IgD-negative memory B cell (primary cell): ENCODE results near the gene ARID4B. TPM values are rescaled to one million over a fixed set of nuclear protein-coding genes. Genes with fewer than 3 reads are reported as not detected.

ENCODE experiments used
- H3K27ac Mint-ChIP-seq, 3 donors: one replicate each; pipeline ENCODE4 v1.8.0; 2020 to 2022; ENCODE audit warnings: mild to moderate bottlenecking in 3 of 3, mixed read lengths in 3 of 3, moderate library complexity in 1 of 3
- H3K27me3 Mint-ChIP-seq: one replicate; pipeline ENCODE4 v1.8.0; 2021; ENCODE audit warnings: mixed read lengths
- H3K36me3 Mint-ChIP-seq: one replicate; pipeline ENCODE4 v1.8.0; 2020; ENCODE audit warnings: mild to moderate bottlenecking, mixed read lengths
- H3K4me1 Mint-ChIP-seq, 3 donors: one replicate each; pipeline ENCODE4 v1.8.0; 2020 to 2022; ENCODE audit warnings: mixed read lengths in 3 of 3, mild to moderate bottlenecking in 1 of 3
- H3K4me3 Mint-ChIP-seq, 4 donors: one replicate each; pipeline ENCODE4 v1.8.0; 2020 to 2022; ENCODE audit warnings: mild to moderate bottlenecking in 4 of 4, mixed read lengths in 4 of 4, moderate library complexity in 3 of 4
- H3K9me3 Mint-ChIP-seq, 3 donors: one replicate each; pipeline ENCODE4 v1.8.0; 2020 to 2021; ENCODE audit warnings: mixed read lengths in 3 of 3, mild to moderate bottlenecking in 1 of 3
- polyA plus RNA-seq: library from polyadenylated mRNA; unstranded; fragments of 300-500 nt; fragmentation: Illumina TruSeq; gene quantifications from one replicate; pipeline ENCODE4 v1.2.3, GENCODE V29; 2021

The ARID4B gene
- polyA plus RNA-seq, 1 donor from 2014 or later, result 66.2 TPM

GRCh38 chr1:235342039-235342438 is 14.1 kb upstream of the ARID4B start:
- H3K27ac Mint-ChIP-seq, result no peak overlapping the region

DNA sequence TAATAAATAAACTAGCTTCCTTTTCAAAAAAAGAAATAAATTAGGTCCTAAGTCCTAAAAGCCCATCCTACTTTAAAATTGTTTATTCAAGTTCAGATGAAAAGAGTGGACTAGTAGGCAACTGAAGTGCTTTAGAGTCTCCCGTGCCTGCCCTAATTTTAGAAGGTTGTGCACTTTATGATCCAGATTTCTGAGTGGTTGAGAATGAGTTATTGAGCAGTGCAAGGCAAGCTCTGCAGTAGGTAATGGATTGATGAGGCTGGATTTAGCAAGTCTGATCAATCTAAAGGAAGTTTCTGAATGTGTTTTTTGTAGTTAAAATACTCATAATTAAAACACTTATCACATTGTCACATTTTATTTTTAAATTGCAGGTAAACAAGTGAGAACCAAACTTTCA is 13.4 kb upstream of the ARID4B start:
- H3K4me1 Mint-ChIP-seq, result peaks cover 9 to 11% (median 11%) of the 10 kb centered on the region in 3 donors
- no peak overlapping the region for H3K4me3 Mint-ChIP-seq
- no peaks in the 10 kb centered on the region for H3K27me3 Mint-ChIP-seq
- peaks cover 4% of the 10 kb centered on the region for H3K36me3 Mint-ChIP-seq
- H3K27ac Mint-ChIP-seq, result no peak overlapping the region
- no peaks in the 10 kb centered on the region for H3K9me3 Mint-ChIP-seq

More at GRCh38 chr1:235342039-235342438, 14.1 kb upstream of the ARID4B start:
- no peaks in the 10 kb centered on the region for H3K27me3 Mint-ChIP-seq
- no peak overlapping the region for H3K4me3 Mint-ChIP-seq
- H3K9me3 Mint-ChIP-seq, result no peaks in the 10 kb centered on the region
- peaks cover 4% of the 10 kb centered on the region for H3K36me3 Mint-ChIP-seq
- H3K4me1 Mint-ChIP-seq, result peaks cover 4 to 7% (median 6%) of the 10 kb centered on the region in 3 donors

DNA sequence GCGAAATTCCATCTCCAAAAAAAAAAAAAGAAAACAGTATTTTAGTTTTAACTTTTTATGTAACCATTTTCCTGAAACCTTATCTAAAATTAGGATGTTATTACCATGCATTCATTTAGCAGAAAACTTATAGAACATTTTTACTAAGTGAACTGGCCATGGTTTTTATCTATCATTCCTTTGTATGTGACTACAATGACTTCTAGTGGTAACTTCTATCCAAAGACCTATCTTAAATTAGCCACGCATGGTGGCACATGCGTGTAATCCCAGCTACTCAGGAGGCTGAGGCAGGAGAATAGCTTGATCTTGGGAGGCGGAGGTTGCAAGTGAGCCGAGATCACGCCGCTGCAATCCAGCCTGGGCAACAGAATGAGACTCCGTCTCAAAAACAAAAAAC is 11.8 kb upstream of the ARID4B start:
- Mint-ChIP-seq H3K4me1 (peaks cover 7 to 11% (median 9%) of the 10 kb centered on the region in 3 donors), H3K4me3 (no peak overlapping the region), H3K27me3 (no peaks in the 10 kb centered on the region), H3K9me3 (no peaks in the 10 kb centered on the region), H3K27ac (peak overlapping the region in 1 of 3 donors; percentile 31), H3K36me3 (peaks cover 2% of the 10 kb centered on the region)

DNA sequence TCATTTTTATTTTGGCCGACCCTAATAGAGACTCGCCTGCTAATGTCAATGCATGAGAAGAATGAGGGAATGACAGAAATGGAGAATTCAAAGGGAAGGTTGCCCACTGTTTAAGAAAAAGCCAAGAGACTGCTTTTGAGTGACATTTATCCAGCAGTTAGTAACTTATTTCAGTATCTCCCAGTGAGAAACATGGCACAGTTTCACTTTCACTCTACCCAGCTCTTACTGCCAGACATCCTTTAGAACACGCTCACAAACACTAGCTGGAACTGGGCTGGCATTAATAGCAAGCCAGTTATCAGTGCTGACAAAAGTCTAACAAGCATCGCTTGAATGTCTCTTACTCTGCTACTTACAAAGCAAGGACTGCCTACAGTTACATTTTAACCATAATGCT is 8.9 kb upstream of the ARID4B start:
- Mint-ChIP-seq H3K9me3 (no peaks in the 10 kb centered on the region), H3K27me3 (no peaks in the 10 kb centered on the region), H3K4me3 (peak overlapping the region in 1 of 4 donors; percentile 24), H3K27ac (peak overlapping the region in 1 of 3 donors; percentile 78), H3K36me3 (no peaks in the 10 kb centered on the region), H3K4me1 (peaks cover 15 to 26% (median 15%) of the 10 kb centered on the region in 3 donors)

DNA sequence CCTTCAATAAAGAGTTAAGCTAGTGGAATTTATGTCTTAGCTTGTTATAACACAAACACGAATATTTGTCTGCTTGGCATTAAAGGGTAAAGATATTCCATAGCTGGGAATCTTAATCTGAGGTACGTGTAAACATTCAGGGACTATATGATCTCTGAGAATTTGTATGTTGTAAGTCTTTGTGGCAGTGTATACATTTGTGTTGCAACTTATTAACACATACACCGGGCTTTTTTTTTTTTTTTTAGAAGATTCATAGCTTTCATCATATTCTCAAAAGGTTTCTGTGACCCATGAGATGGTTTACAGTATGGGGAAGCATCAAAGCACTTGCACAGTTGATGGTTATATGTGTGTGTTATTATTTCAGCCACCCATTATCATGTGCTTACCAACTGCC is 3.4 kb upstream of the ARID4B start:
- Mint-ChIP-seq H3K27me3 (no peaks in the 10 kb centered on the region), H3K4me1 (peaks cover 19 to 37% (median 29%) of the 10 kb centered on the region in 3 donors), H3K4me3 (no peak overlapping the region), H3K36me3 (peaks cover 2% of the 10 kb centered on the region), H3K9me3 (no peaks in the 10 kb centered on the region), H3K27ac (peak overlapping the region in 1 of 3 donors; percentile 28)

GRCh38 chr1:235330918-235331285 is 2.9 kb upstream of the ARID4B start:
- Mint-ChIP-seq H3K9me3 (no peaks in the 10 kb centered on the region), H3K4me1 (peaks cover 22 to 40% (median 30%) of the 10 kb centered on the region in 3 donors), H3K27ac (no peak overlapping the region), H3K4me3 (no peak overlapping the region), H3K36me3 (peaks cover 2% of the 10 kb centered on the region), H3K27me3 (no peaks in the 10 kb centered on the region)

GRCh38 chr1:235329139-235329902 is 1.3 kb upstream of the ARID4B start:
- no peak overlapping the region for H3K4me3 Mint-ChIP-seq
- H3K27ac Mint-ChIP-seq, result no peak overlapping the region
- no peaks in the 10 kb centered on the region for H3K27me3 Mint-ChIP-seq
- H3K36me3 Mint-ChIP-seq, result peaks cover 2% of the 10 kb centered on the region
- no peaks in the 10 kb centered on the region for H3K9me3 Mint-ChIP-seq
- peaks cover 30 to 43% (median 32%) of the 10 kb centered on the region in 3 donors for H3K4me1 Mint-ChIP-seq

DNA sequence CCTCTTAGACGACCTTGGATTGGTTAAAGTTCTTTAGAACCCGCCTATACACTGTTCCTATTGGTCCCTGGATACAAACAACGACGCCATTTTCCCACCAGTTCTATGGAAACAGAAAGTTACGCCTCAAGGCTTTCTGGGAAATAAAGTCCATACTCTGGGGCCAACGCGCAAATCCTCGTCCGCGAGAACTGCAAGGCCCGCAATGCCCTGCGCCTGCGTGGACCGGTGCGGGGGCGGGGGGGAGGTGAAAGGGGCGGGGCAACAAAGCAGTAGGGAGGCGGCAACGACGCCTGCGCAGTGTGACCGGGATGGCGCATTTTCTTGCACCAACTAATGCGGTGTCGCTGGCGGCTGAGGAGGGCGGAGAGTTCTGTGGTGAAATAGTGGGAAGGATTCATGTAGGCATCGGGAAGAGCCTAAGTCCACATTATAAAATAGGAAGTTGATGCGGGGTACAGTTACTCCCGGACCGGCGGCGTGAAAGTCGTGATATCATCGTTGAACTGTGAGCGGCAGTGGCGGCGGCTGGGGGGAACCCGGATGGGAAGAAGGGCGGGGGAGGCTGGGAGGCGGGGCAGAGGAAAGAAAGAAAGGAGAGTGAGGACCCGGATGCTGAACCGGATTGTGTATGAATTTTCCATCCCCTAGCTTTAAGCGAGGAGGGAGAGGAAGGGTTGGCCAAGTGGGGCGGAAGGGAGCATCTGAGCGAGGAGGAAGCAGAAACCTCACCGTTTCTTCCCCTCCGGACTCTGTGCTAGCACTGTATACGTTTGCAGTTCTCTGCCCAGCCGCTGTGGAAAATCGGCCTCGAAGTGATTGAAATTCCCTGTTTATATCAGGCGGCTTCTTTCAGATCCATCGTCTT is 526 bp upstream of the ARID4B start, which contains the start of gene GGPS1:
TSS of gene GGPS1 (plus strand) at position 300 of the 868 bp plus-strand sequence. CDS start 6,695 bp downstream, outside the sequence.
- Mint-ChIP-seq H3K36me3 (peaks cover 2% of the 10 kb centered on the region), H3K4me1 (peaks cover 26 to 39% (median 30%) of the 10 kb centered on the region in 3 donors), H3K27me3 (no peaks in the 10 kb centered on the region), H3K9me3 (no peaks in the 10 kb centered on the region), H3K4me3 (peak within 1 kb of the TSS in 1 of 4 donors; percentile 84), H3K27ac (no peak within 1 kb of the TSS)

DNA sequence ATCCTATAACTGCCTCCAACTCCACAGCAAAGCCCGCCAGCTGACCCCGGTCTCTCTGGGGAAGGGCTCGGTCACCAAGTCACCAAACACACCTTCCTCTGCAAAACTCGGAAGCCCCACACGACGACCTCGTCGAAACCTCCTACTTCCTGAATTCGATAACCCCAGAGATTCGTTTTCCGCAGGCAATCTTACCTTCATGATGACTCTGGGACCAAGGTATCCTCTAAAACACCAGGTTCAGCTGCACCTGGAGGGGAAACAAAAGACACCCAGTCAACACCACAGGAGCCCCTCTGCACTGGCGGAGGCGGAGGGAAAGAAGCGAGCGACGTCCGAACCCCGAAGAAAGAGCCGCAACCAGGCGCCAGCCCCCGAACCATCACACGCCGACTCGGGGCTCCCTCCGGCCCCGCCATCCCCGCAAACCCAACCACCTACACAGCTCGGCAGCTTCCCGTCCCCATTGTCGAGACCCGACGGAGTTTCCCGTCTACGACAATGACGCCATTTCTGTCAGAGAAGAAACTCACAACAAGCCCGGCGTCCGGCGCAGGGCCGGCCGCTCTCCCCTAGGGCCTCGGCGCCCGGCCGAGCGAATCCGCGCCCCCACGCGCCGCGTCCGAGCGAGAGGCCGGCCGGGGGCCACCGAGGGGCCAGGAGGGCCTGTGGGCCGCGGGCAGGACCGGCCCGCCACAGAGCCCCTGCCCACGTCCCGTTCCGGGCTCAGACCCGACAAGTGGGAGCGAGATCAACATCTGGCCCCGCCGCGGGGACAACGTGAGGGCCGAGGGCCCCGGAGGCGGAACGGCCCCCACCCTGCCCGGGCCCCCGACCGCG is 1.0 kb downstream of the ARID4B start:
- Mint-ChIP-seq H3K4me3 (peak overlapping the region; percentile 98 to 100 (median 99)), H3K36me3 (peaks cover 2% of the 10 kb centered on the region), H3K27ac (peak overlapping the region in 2 of 3 donors; percentile 98 to 99)

GRCh38 chr1:235325854-235326253 is 2.1 kb downstream of the ARID4B start:
- peaks cover 24 to 39% (median 34%) of the 10 kb centered on the region in 3 donors for H3K4me1 Mint-ChIP-seq
- peaks cover 2% of the 10 kb centered on the region for H3K36me3 Mint-ChIP-seq
- H3K4me3 Mint-ChIP-seq, result peak overlapping the region; percentile 98 to 100 (median 99)
- peak overlapping the region in 2 of 3 donors; percentile 98 to 99 for H3K27ac Mint-ChIP-seq
- no peaks in the 10 kb centered on the region for H3K9me3 Mint-ChIP-seq
- no peaks in the 10 kb centered on the region for H3K27me3 Mint-ChIP-seq

More for the DNA sequence above, 1.0 kb downstream of the ARID4B start:
- Mint-ChIP-seq H3K4me1 (peaks cover 29 to 41% (median 35%) of the 10 kb centered on the region in 3 donors), H3K27me3 (no peaks in the 10 kb centered on the region), H3K9me3 (no peaks in the 10 kb centered on the region)

- peak overlapping the region; percentile 80 to 100 (median 98) for H3K4me3 Mint-ChIP-seq
- no peaks in the 10 kb centered on the region for H3K27me3 Mint-ChIP-seq
- H3K27ac Mint-ChIP-seq, result peak overlapping the region in 1 of 3 donors; percentile 98
- peaks cover 25 to 39% (median 34%) of the 10 kb centered on the region in 3 donors for H3K4me1 Mint-ChIP-seq
- H3K36me3 Mint-ChIP-seq, result peaks cover 2% of the 10 kb centered on the region
- no peaks in the 10 kb centered on the region for H3K9me3 Mint-ChIP-seq
Measured at GRCh38 chr1:235325139-235325538, 2.8 kb downstream of the ARID4B start.

DNA sequence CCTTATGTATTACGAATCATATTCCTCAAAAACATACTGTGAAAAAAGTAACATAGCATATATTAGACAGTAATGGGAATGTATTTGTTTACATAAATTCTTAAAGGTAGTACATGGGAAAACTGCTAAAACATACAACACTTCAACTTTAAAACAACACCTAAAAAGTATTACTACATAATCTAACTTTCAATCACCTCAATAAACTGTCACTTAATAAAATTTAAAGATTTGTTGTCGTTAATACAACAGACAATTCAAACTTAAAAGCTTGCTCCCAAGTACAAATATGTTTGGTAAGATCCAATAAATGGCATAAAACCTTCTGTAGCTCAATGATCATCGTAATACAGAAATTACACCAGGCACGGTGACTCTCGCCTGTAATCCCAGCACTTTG is 3.7 kb downstream of the ARID4B start:
- peak overlapping the region in 1 of 3 donors; percentile 84 for H3K27ac Mint-ChIP-seq
- H3K4me3 Mint-ChIP-seq, result peak overlapping the region; percentile 43 to 100 (median 70)
- no peaks in the 10 kb centered on the region for H3K27me3 Mint-ChIP-seq
- H3K4me1 Mint-ChIP-seq, result peaks cover 26 to 39% (median 34%) of the 10 kb centered on the region in 3 donors
- no peaks in the 10 kb centered on the region for H3K9me3 Mint-ChIP-seq
- peaks cover 2% of the 10 kb centered on the region for H3K36me3 Mint-ChIP-seq

DNA sequence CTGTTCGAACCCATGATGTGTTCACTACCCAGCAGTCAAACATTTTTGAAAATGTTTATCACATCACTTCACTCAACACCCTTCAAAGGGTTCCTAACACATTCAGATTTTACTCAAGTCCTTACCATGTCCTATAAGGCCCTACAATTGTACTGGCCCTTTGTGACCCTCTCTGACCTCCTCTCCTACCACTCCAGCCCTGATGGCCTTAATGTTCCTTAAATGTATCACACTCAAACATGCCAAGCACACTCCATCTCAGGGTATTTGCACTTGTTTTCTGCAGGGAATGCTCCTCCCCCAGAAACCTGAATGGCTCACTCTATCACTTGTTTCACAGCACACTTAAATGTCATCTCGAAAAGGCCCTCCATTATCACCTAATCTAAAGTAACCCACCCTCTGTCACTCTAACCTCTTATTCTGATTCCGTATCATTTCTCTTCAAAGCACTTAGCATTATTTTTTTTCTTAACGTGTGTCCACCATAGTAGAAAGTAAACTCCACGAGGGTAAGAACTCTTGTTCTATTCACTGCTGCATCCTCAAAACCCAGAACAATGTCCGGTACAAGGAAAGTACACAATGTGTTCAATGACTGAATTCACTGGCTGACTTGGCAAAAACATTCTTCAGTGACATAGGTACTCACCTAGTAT is 7.3 kb downstream of the ARID4B start:
- Mint-ChIP-seq H3K9me3 (no peaks in the 10 kb centered on the region), H3K27me3 (no peaks in the 10 kb centered on the region), H3K36me3 (no peaks in the 10 kb centered on the region), H3K27ac (peak overlapping the region in 1 of 3 donors; percentile 49), H3K4me3 (peak overlapping the region in 2 of 4 donors; percentile 26 to 69), H3K4me1 (peaks cover 38 to 47% (median 39%) of the 10 kb centered on the region in 3 donors)

GRCh38 chr1:235319255-235319654 is 8.7 kb downstream of the ARID4B start:
- Mint-ChIP-seq H3K9me3 (no peaks in the 10 kb centered on the region), H3K27ac (no peak overlapping the region), H3K36me3 (no peaks in the 10 kb centered on the region), H3K4me1 (peaks cover 31 to 49% (median 44%) of the 10 kb centered on the region in 3 donors), H3K4me3 (peak overlapping the region in 2 of 4 donors; percentile 4 to 74), H3K27me3 (no peaks in the 10 kb centered on the region)
